ENCODE measurements around the gene ERV3-1. TPM values are rescaled to one million over a fixed set of nuclear protein-coding genes. Genes with fewer than 3 reads are reported as not detected.
A peak's percentile ranks its signal among the peaks of the same experiment; 100 is the strongest.

Gene ERV3-1
- total and polyA plus RNA-seq, 9 of the 15 experiments (the other 6 are each of a cell fraction or from before 2014, with no cell fraction given), result 10.2 to 30.0 (median 22.0) TPM

DNA sequence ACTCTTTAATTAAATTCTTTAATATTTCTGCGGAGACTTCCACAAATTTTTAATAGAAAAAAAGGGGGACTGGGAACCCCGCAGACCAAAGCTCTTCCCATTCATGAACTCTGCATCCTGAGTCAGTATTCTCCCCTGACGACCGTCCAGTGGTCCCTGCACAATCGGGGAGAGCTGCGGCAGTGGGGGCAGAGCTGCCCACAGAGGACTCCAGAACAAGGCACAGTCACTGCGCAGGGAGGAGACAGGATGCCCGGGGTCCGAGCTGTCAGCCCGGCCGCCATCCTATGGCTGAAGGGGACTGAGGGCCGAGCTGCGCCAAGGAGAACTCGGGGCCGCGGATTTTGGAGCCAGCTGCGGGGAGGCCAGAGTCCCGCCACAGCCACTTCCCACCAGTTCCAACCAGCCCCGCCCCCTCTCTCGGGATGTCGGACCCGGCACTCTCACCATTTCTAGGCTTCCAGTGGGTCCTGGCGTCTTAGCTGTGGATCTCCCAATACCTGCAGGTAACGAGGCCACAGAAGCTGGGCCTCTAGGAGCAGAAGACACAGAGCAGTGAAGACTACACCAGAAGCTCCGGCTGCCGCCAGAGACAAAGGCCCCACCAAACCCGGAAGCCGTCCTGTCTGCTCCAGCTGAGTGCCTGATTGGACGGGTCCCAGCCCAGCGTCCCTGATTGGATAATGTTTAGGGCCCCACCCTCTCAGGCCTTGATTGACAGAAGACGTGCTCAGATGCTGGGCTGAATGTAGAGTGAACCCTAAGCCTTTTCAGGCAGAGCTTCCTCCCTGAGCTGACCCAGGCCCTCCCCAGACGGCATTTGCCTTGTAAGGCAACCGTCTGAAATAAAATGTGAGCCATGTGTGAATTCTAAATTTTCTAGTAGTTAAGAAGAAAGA is at the start of gene ERV3-1 (continued):
- TF ChIP-seq MGA (IDR thresholded peaks at IDR 0.05), result no peak
- TF ChIP-seq SNIP1 (IDR thresholded peaks at IDR 0.05; ENCODE audit: low read depth), result no peak
- no peak for TF ChIP-seq BDP1 (IDR thresholded peaks at IDR 0.05; ENCODE audit: insufficient read depth, insufficient read length)
- no peak for TF ChIP-seq RBM15 (IDR thresholded peaks at IDR 0.05; ENCODE audit: insufficient read depth, low read length)
- TF ChIP-seq TCF7L2 (IDR thresholded peaks at IDR 0.05; ENCODE audit: low read depth, low read length), result no peak
- TF ChIP-seq GATA2 (CRISPR knock-in tag; IDR thresholded peaks at IDR 0.05), result no peak
- TF ChIP-seq ZEB2 (IDR thresholded peaks at IDR 0.05), result no peak
- TF ChIP-seq ZNF3 (CRISPR knock-in tag; IDR thresholded peaks at IDR 0.05), result no peak
- TF ChIP-seq, protein P1, sequence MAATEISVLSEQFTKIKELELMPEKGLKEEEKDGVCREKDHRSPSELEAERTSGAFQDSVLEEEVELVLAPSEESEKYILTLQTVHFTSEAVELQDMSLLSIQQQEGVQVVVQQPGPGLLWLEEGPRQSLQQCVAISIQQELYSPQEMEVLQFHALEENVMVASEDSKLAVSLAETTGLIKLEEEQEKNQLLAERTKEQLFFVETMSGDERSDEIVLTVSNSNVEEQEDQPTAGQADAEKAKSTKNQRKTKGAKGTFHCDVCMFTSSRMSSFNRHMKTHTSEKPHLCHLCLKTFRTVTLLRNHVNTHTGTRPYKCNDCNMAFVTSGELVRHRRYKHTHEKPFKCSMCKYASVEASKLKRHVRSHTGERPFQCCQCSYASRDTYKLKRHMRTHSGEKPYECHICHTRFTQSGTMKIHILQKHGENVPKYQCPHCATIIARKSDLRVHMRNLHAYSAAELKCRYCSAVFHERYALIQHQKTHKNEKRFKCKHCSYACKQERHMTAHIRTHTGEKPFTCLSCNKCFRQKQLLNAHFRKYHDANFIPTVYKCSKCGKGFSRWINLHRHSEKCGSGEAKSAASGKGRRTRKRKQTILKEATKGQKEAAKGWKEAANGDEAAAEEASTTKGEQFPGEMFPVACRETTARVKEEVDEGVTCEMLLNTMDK (IDR thresholded peaks at IDR 0.05; ENCODE audit: borderline replicate concordance, insufficient read depth, low read depth, low read length, poor library complexity, severe bottlenecking), result no peak
- no peak for TF ChIP-seq ZNF780A (CRISPR knock-in tag; IDR thresholded peaks at IDR 0.05)
- peak; percentile 81 for TF ChIP-seq MEIS2 (IDR thresholded peaks at IDR 0.05; ENCODE audit: partially characterized antibody)
- TF ChIP-seq EP300 (IDR thresholded peaks at IDR 0.05; ENCODE audit: low read length), result no peak
- TF ChIP-seq LARP7 (IDR thresholded peaks at IDR 0.05), result no peak
- TF ChIP-seq HMG20B (CRISPR knock-in tag; IDR thresholded peaks at IDR 0.05), result no peak
- TF ChIP-seq PCBP1 (IDR thresholded peaks at IDR 0.05; ENCODE audit: low read depth, low read length, poor library complexity, severe bottlenecking), result no peak

Measured in K562 (cell line).